OCI-M2 (cell line): ENCODE results near the gene SLC34A3.
"Not testable (repeated sequence)": the region's sequence is repeated elsewhere in the genome, so short reads cannot be mapped to it uniquely, and the experiment has no call there.

Source experiments
- DNase-seq: peaks from one replicate; lab custom pipeline; 2025; ENCODE audit not compliant: unreplicated experiment; lab: John Stamatoyannopoulos, UW

Gene SLC34A3

GRCh38 chr9:137241490-137242268, 11.0 kb downstream of the SLC34A3 start:
- no peak for DNase-seq

- DNase-seq, result no peak
These were observed 11.8 kb downstream of the SLC34A3 start for GRCh38 chr9:137242269-137243203.

GRCh38 chr9:137243266-137243625, 12.5 kb downstream of the SLC34A3 start:
- DNase-seq, result not testable (repeated sequence)

GRCh38 chr9:137243626-137244485, 13.2 kb downstream of the SLC34A3 start:
- DNase-seq, result peak; percentile 2

GRCh38 chr9:137244486-137245449, 14.1 kb downstream of the SLC34A3 start:
- DNase-seq, result no peak

- no peak for DNase-seq
These were observed 15.0 kb downstream of the SLC34A3 start for GRCh38 chr9:137245450-137246421.

GRCh38 chr9:137247135-137247915, 16.6 kb downstream of the SLC34A3 start:
- no peak for DNase-seq

- DNase-seq, result no peak
These were observed 17.1 kb downstream of the SLC34A3 start for GRCh38 chr9:137247916-137248175.

GRCh38 chr9:137250329-137251193, 19.9 kb downstream of the SLC34A3 start:
- DNase-seq, result no peak

GRCh38 chr9:137251194-137251461, 20.4 kb downstream of the SLC34A3 start, which contains the start of gene STPG3:
STPG3 (plus strand) TSS chr9:137251286; CDS start chr9:137251287, 1 bp downstream.
- DNase-seq, result no peak

GRCh38 chr9:137251490-137252268, 21.0 kb downstream of the SLC34A3 start:
- no peak for DNase-seq

- no peak for DNase-seq
These were observed 22.1 kb downstream of the SLC34A3 start for GRCh38 chr9:137252555-137253506.

- DNase-seq, result no peak
These were observed 23.3 kb downstream of the SLC34A3 start for GRCh38 chr9:137253717-137254623.

- DNase-seq, result peak; percentile 21
These were observed 24.1 kb downstream of the SLC34A3 start, which contains the start of gene NELFB for GRCh38 chr9:137254624-137255447. NELFB (plus strand) TSS chr9:137255327.
